ENCODE data around the gene BEX3. TPM values are rescaled to one million over a fixed set of nuclear protein-coding genes. Genes with fewer than 3 reads are reported as not detected.

Gene BEX3
- total RNA-seq, 2 donors from 2014 or later, result 0.52 TPM; not detected in 1

DNA sequence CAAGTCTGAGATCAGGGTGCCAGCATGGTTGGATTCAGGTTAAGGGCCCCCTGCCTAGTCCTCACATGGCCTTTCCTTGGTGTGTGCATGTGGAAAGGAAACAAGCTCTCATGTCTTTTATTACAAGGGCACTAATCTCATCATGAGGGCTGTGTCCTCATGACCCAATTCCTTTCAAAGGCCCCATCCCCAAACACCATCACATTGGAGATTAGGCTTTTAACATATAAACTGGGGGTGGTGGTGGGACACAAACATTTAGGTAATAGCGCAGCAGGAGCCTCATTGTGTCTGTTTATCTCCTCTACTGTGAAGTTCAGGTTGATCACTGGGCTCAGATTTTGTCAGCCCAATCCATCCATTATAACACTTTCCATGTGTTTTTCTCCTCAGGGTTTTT lies 41.0 kb downstream of the BEX3 start:
- ATAC-seq, result no peak
- Mint-ChIP-seq H3K4me1 (ENCODE audit: low read depth in 2 of 2) (no peaks in the 10 kb centered on the region), H3K27me3 (peaks cover 6 to 9% of the 10 kb centered on the region in 2 donors), H3K36me3 (no peaks in the 10 kb centered on the region), H3K4me3 (no peak overlapping the region), H3K9me3 (no peaks in the 10 kb centered on the region), H3K27ac (no peak overlapping the region)
- DNase-seq (ENCODE audit: low spot score), result no peak

DNA sequence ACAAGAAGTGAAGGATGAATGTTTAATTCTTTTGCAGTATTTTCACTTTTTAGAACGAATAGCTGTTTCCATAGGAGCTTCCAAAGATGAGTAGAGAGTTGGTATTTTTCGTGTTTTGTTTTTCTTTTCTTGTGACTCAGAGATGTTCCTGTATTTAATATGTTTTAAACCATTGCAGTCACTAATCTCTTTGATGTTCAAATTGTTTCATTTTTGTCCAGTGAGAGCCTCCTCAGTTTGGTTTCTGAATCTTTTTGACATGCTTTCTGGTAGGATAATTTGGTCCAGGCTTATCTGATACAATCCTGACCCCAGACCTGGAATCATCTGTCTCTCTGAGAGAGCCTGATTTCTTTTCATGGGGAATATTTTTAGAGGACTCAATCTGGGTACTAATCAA lies 41.6 kb downstream of the BEX3 start:
- Mint-ChIP-seq H3K4me3 (no peak overlapping the region), H3K9me3 (no peaks in the 10 kb centered on the region), H3K36me3 (no peaks in the 10 kb centered on the region), H3K27ac (no peak overlapping the region), H3K27me3 (peaks cover 7 to 14% of the 10 kb centered on the region in 2 donors), H3K4me1 (ENCODE audit: low read depth in 2 of 2) (no peaks in the 10 kb centered on the region)
- ATAC-seq (no peak), DNase-seq (ENCODE audit: low spot score) (no peak)

DNA sequence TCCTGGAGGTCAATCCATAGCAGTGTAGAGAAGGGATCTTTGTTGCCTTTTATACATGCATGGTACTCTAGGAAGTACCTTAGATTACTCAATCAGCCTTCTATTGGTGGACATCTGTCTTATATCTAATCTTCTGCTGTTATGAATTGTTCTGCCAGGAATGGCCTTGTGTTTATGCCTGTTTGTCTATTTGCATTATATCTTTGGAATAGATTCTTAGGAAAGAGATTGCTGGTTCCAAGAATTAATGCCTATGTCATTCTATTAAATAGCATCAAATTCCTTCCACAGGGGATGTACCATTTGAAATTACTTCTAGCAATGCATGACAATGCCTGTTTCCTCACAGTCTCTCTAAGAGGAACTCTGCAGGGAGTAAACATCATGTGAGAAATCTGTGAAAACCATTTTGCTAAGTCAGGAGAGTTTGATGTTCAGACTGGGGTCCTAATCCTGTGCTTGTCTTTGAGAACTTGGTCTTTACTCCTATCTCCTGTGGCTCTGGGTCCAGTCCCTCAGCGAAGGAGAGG lies 42.5 kb downstream of the BEX3 start:
- Mint-ChIP-seq H3K27me3 (peaks cover 6 to 14% of the 10 kb centered on the region in 2 donors), H3K4me1 (ENCODE audit: low read depth in 2 of 2) (no peaks in the 10 kb centered on the region), H3K27ac (no peak overlapping the region), H3K36me3 (no peaks in the 10 kb centered on the region), H3K9me3 (no peaks in the 10 kb centered on the region), H3K4me3 (no peak overlapping the region)
- ATAC-seq, result no peak
- DNase-seq (ENCODE audit: low spot score), result no peak

DNA sequence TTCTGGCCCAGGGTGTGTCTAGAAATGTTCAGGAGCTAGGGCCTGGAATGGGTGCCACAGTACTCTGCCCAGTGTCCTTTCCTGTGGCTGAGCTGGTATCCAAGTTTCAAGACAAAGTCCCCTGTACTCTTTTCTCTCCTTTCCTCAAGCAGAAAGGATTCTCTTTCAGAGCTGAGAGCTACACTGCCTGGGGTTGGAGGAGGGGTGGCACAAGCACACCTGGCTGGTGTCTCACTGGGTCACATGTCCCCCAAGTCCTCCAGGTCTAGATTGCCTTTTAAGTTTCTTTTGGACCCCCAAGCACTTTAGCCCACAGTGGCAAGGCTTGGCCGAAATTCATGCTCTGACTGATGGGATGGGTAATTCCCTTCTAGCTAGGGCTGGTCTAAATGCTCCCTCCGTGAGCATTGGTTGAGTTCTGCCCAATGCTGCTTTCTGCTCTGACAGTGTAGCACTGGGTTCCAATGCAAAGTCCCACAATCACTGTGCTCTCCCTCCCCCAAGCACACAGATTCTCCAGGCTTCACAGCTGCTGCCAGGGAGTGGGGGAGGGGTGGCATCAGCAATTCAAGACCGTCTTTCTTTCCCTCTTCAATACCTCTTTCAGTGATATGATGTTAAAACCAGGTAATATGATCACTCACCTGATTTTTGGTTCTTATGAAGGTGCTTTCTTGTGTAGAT lies 47.8 kb downstream of the BEX3 start:
- Mint-ChIP-seq H3K4me1 (ENCODE audit: low read depth in 2 of 2) (no peaks in the 10 kb centered on the region), H3K36me3 (no peaks in the 10 kb centered on the region), H3K9me3 (no peaks in the 10 kb centered on the region)

More for the DNA sequence above, 47.8 kb downstream of the BEX3 start:
- H3K27me3 Mint-ChIP-seq, result peaks cover 9 to 14% of the 10 kb centered on the region in 2 donors
- no peak overlapping the region for H3K4me3 Mint-ChIP-seq
- H3K27ac Mint-ChIP-seq, result no peak overlapping the region
- peak in 1 of 2 donors; percentile 11 for ATAC-seq
- DNase-seq (ENCODE audit: low spot score), result no peak

Other genes starting within 250 kb of the BEX3 start
- 10 to 100 TPM in 1 of 2 donors, 1 to 10 TPM in 1; 2.9 to 13.4 TPM for gene BEX4, start 161.4 kb upstream of the BEX3 start, total RNA-seq
- 10 to 100 TPM; 14.4 to 24.7 TPM for gene TCEAL8, start 121.4 kb upstream of the BEX3 start, total RNA-seq
- not detected for gene TCEAL5, start 99.8 kb upstream of the BEX3 start, total RNA-seq
- gene BEX2, start 65.5 kb upstream of the BEX3 start, total RNA-seq, result 1 to 10 TPM; 2.3 to 2.6 TPM
- not detected for gene TCEAL7, start 46.3 kb upstream of the BEX3 start, total RNA-seq
- under 1 TPM in 1 of 2 donors, not detected in 1; 0.90 TPM for gene TCEAL9, start 20.0 kb upstream of the BEX3 start, total RNA-seq
- gene RAB40A, start 143.0 kb downstream of the BEX3 start, total RNA-seq, result under 1 TPM in 1 of 2 donors, not detected in 1; 0.31 TPM
- gene TCEAL4, start 209.0 kb downstream of the BEX3 start, total RNA-seq, result 1 to 10 TPM; 4.0 to 8.2 TPM
- gene TCEAL3, start 231.4 kb downstream of the BEX3 start, total RNA-seq, result 1 to 10 TPM; 4.6 to 5.4 TPM